Neural crest cell (in vitro differentiated cells): Measurements from ENCODE around the gene MTCH1. TPM values are rescaled to one million over a fixed set of nuclear protein-coding genes. Genes with fewer than 3 reads are reported as not detected.
"Not testable (repeated sequence)": the region's sequence is repeated elsewhere in the genome, so short reads cannot be mapped to it uniquely, and the experiment has no call there.

Experiments used
- DNase-seq: peaks from one replicate; pipeline ENCODE4 v3.0.0; 2021; ENCODE audit warnings: low read depth, mixed read lengths, low spot score
- H3K27ac Mint-ChIP-seq: one replicate; pipeline ENCODE4 v1.8.0; 2021; ENCODE audit warnings: mild to moderate bottlenecking, mixed read lengths; ENCODE audit not compliant: unreplicated experiment
- H3K27me3 Mint-ChIP-seq: 2 replicates; pipeline ENCODE4 v1.8.0; 2021; ENCODE audit warnings: low read depth, mild to moderate bottlenecking, mixed read lengths
- H3K36me3 Mint-ChIP-seq: 2 replicates; pipeline ENCODE4 v1.8.0; 2021; ENCODE audit warnings: low read depth, mild to moderate bottlenecking, mixed read lengths
- H3K4me1 Mint-ChIP-seq: 2 replicates; pipeline ENCODE4 v1.8.0; 2021; ENCODE audit warnings: mixed read lengths
- H3K4me3 Mint-ChIP-seq: one replicate; pipeline ENCODE4 v1.8.0; 2021; ENCODE audit warnings: mild to moderate bottlenecking, mixed read lengths
- H3K9me3 Mint-ChIP-seq: 2 replicates; pipeline ENCODE4 v1.8.0; 2021; ENCODE audit warnings: mixed read lengths
- total RNA-seq: library from RNA; stranded (reverse); gene quantifications from 2 replicates; pipeline ENCODE4 v1.2.1, GENCODE V29; 2021
- TF ChIP-seq, protein P1 (sequence below): fragments of 200-600 bp; sonication (generic); conservative IDR thresholded peaks from 2 replicates; pipeline ENCODE4 v1.5.0; 2021; ENCODE audit warnings: antibody characterized with exemption, mild to moderate bottlenecking

Gene MTCH1
- total RNA-seq, 1 donor from 2014 or later = 193 TPM

- DNase-seq = no peak
- Mint-ChIP-seq H3K4me1 (no peaks in the 10 kb centered on the region), H3K9me3 (no peaks in the 10 kb centered on the region), H3K4me3 (no peak overlapping the region), H3K27me3 (no peaks in the 10 kb centered on the region), H3K27ac (no peak overlapping the region), H3K36me3 (no peaks in the 10 kb centered on the region)
- TF ChIP-seq, protein P1, sequence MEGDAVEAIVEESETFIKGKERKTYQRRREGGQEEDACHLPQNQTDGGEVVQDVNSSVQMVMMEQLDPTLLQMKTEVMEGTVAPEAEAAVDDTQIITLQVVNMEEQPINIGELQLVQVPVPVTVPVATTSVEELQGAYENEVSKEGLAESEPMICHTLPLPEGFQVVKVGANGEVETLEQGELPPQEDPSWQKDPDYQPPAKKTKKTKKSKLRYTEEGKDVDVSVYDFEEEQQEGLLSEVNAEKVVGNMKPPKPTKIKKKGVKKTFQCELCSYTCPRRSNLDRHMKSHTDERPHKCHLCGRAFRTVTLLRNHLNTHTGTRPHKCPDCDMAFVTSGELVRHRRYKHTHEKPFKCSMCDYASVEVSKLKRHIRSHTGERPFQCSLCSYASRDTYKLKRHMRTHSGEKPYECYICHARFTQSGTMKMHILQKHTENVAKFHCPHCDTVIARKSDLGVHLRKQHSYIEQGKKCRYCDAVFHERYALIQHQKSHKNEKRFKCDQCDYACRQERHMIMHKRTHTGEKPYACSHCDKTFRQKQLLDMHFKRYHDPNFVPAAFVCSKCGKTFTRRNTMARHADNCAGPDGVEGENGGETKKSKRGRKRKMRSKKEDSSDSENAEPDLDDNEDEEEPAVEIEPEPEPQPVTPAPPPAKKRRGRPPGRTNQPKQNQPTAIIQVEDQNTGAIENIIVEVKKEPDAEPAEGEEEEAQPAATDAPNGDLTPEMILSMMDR = no peak
Measured at GRCh38 chr6:36945301-36945700, 40.7 kb downstream of the MTCH1 start.

GRCh38 chr6:36944650-36945049 is 41.3 kb downstream of the MTCH1 start:
- Mint-ChIP-seq H3K4me1 (no peaks in the 10 kb centered on the region), H3K27ac (no peak overlapping the region), H3K27me3 (no peaks in the 10 kb centered on the region), H3K9me3 (no peaks in the 10 kb centered on the region), H3K4me3 (no peak overlapping the region), H3K36me3 (no peaks in the 10 kb centered on the region)
- TF ChIP-seq, protein P1 = no peak
- no peak for DNase-seq

- H3K4me1 Mint-ChIP-seq, DNase-seq, H3K27me3 Mint-ChIP-seq, H3K4me3 Mint-ChIP-seq, H3K27ac Mint-ChIP-seq, H3K36me3 Mint-ChIP-seq, H3K9me3 Mint-ChIP-seq: not testable (repeated sequence)
Measured at GRCh38 chr6:36942329-36942728, 43.7 kb downstream of the MTCH1 start.

DNA sequence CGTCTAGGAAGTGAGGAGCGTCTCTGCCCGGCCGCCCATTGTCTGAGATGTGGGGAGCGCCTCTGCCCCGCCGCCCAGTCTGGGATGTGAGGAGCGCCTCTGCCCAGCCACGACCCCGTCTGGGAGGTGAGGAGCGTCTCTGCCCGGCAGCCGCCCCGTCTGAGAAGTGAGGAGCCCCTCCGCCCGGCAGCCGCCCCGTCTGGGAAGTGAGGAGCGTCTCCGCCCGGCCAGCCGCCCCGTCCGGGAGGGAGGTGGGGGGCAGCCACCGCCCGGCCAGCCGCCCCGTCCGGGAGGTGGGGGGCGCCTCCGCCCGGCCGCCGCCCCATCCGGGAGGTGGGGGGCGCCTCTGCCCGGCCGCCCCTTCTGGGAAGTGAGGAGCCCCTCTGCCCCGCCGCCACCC is 44.4 kb downstream of the MTCH1 start:
- not testable (repeated sequence) for H3K4me1 Mint-ChIP-seq, H3K27me3 Mint-ChIP-seq, H3K36me3 Mint-ChIP-seq, H3K27ac Mint-ChIP-seq, H3K9me3 Mint-ChIP-seq, DNase-seq, H3K4me3 Mint-ChIP-seq

DNA sequence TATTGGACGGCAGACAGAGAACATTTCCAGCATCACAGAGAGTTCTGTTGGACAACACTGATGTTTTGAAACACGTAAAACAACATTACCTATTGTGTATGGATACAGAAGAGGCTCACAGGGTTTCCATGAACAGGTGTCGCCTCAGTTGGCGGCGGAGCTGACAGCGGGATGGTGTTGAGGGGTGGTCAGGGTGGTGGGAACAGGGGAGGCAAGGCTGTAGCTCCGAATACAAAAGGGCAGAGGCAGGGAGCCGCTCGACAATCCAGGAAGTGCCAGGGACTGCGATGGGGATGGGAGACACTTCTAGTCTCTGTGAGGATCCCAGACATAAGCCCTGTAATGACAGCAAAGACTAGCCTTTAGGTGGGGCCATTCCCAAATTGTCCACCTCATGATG is 46.0 kb downstream of the MTCH1 start:
- TF ChIP-seq, protein P1 = no peak

GRCh38 chr6:36939005-36939404 is 47.0 kb downstream of the MTCH1 start:
- H3K27me3 Mint-ChIP-seq, H3K27ac Mint-ChIP-seq, H3K4me1 Mint-ChIP-seq, H3K4me3 Mint-ChIP-seq, H3K36me3 Mint-ChIP-seq, H3K9me3 Mint-ChIP-seq, DNase-seq: not testable (repeated sequence)

More for the DNA sequence above, 46.0 kb downstream of the MTCH1 start:
- Mint-ChIP-seq H3K9me3 (no peaks in the 10 kb centered on the region), H3K27ac (no peak overlapping the region), H3K4me1 (no peaks in the 10 kb centered on the region), H3K4me3 (no peak overlapping the region), H3K27me3 (no peaks in the 10 kb centered on the region), H3K36me3 (no peaks in the 10 kb centered on the region)
- no peak for DNase-seq

DNA sequence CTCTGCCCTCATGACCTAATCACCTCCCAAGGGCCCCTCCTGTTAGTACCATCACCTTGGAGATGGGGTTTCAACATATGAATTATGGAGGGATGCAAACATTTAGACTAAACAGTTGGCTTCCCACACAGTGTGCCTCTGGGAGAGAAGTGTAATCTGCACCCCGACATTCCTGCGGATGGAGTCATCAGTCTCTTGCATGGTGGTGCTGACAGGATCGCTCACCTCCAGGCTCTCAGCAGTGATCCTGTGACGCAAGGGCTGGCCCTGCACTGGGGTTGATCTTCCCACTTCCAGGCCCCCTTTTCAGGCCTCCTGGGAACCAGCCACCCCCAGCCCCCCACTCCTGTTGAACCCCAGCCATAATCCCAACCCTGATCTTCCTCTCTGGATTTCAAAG is 47.5 kb downstream of the MTCH1 start:
- no peak overlapping the region for H3K27ac Mint-ChIP-seq
- TF ChIP-seq, protein P1 = no peak
- no peaks in the 10 kb centered on the region for H3K27me3 Mint-ChIP-seq
- no peak overlapping the region for H3K4me3 Mint-ChIP-seq
- no peak for DNase-seq
- no peaks in the 10 kb centered on the region for H3K36me3 Mint-ChIP-seq
- H3K9me3 Mint-ChIP-seq = no peaks in the 10 kb centered on the region
- H3K4me1 Mint-ChIP-seq = no peaks in the 10 kb centered on the region
